A549 (cell line): Measurements from ENCODE around the gene RSRC1. TPM values are rescaled to one million over a fixed set of nuclear protein-coding genes. Genes with fewer than 3 reads are reported as not detected.

Source experiments
- ATAC-seq, 2 experiments: fragments of 200-7000 bp in 1 of 2; fragments of >200 bp in 1 of 2; cut with Nextera tagmentation in 1 of 2; cut with Tn5 transposase in 1 of 2; 3 replicates each; pipeline versions ENCODE4 v1.8.0 to v1.9.1; 2018 to 2020; ENCODE audit warnings: mild to moderate bottlenecking in 1 of 2, moderate library complexity in 1 of 2
- CTCF ChIA-PET: fragments of 300-600 bp; sonication (Branson Sonifier 250); formaldehyde crosslinking; extraction: SDS; loops from one replicate; lab custom pipeline; 2021; ENCODE audit warnings: antibody characterized with exemption, inconsistent platforms; lab: Yijun Ruan, JAX
- POLR2A ChIA-PET: fragments of 350-600 bp; formaldehyde crosslinking; extraction: SDS; loops from one replicate; lab custom pipeline; 2021; ENCODE audit warnings: antibody characterized with exemption, inconsistent platforms; lab: Yijun Ruan, JAX
- DNase-seq, 2 experiments: peaks; one replicate each; pipeline versions ENCODE4 v3.0.0 to v3.0.0-alpha.2; 2011 to 2016; ENCODE audit warnings: low read depth in 1 of 2, low spot score in 1 of 2
- FAIRE-seq: peaks from 2 replicates; lab custom pipeline; 2011; peaks lifted over from hg19 to GRCh38; lab: Jason Lieb, UNC
- H3K27ac ChIP-seq, 2 experiments: fragments of >200 bp; sonication (Bioruptor Twin); formaldehyde crosslinking; 3 replicates each; pipeline ENCODE4 v1.5.1; 2016 to 2017
- H3K4me1 ChIP-seq: fragments of >200 bp; sonication (Bioruptor Twin); formaldehyde crosslinking; 3 replicates; pipeline ENCODE4 v1.6.1; 2016
- H3K4me2 ChIP-seq: fragments of >200 bp; sonication (Bioruptor Twin); formaldehyde crosslinking; 3 replicates; pipeline ENCODE4 v1.6.1; 2016
- H3K4me3 ChIP-seq: fragments of >200 bp; sonication (Bioruptor Twin); formaldehyde crosslinking; 3 replicates; pipeline ENCODE4 v1.5.1; 2016
- H3K9me3 ChIP-seq: fragments of >200 bp; sonication (Bioruptor Twin); formaldehyde crosslinking; 3 replicates; pipeline ENCODE4 v1.6.1; 2016
- BHLHE40 ChIP-seq: IDR thresholded peaks from 2 replicates; pipeline ENCODE4 v1.6.1; 2012; ENCODE audit warnings: low read depth, low read length, inconsistent platforms
- CBX8 ChIP-seq: fragments of 200-600 bp; sonication (generic); IDR thresholded peaks from 2 replicates; pipeline ENCODE4 v1.6.1; 2016
- EHF ChIP-seq: fragments of 250-450 bp; sonication (Bioruptor Pico); IDR thresholded peaks from 2 replicates; pipeline ENCODE4 v1.5.0; 2020; ENCODE audit warnings: mild to moderate bottlenecking
- EHMT2 ChIP-seq: fragments of 200-600 bp; sonication (generic); IDR thresholded peaks from 2 replicates; pipeline ENCODE4 v1.6.1; 2016; ENCODE audit warnings: antibody characterized with exemption, low read depth, mild to moderate bottlenecking, moderate library complexity
- ELK1 ChIP-seq: fragments of 150-350 bp; IDR thresholded peaks from 2 replicates; pipeline ENCODE4 v1.6.1; 2014; ENCODE audit warnings: low read depth, mild to moderate bottlenecking, low read length
- ESRRA ChIP-seq: fragments of 150-350 bp; IDR thresholded peaks from 2 replicates; pipeline ENCODE4 v1.6.1; 2014; ENCODE audit warnings: mild to moderate bottlenecking, low read length, borderline replicate concordance
- FOSB ChIP-seq: fragments of 250-450 bp; sonication (Bioruptor Pico); IDR thresholded peaks from 2 replicates; pipeline ENCODE4 v1.5.0; 2020; ENCODE audit warnings: mild to moderate bottlenecking, moderate library complexity
- FOSL2 ChIP-seq, 2 experiments: fragments of 450-650 bp in 1 of 2; fragments of >200 bp in 1 of 2; sonication (Bioruptor Twin) in 1 of 2; formaldehyde crosslinking; IDR thresholded peaks; 2 replicates each; pipeline versions ENCODE4 v1.5.0 to v1.6.1; 2016 to 2020; ENCODE audit warnings: mild to moderate bottlenecking in 1 of 2, moderate library complexity in 1 of 2
- HEYL ChIP-seq: fragments of 250-450 bp; sonication (Bioruptor Pico); IDR thresholded peaks from 2 replicates; pipeline ENCODE4 v1.8.0; 2021; ENCODE audit warnings: mild to moderate bottlenecking, moderate library complexity
- HMGXB4 ChIP-seq: fragments of 250-450 bp; sonication (Bioruptor Pico); IDR thresholded peaks from 2 replicates; pipeline ENCODE4 v1.5.0; 2021; ENCODE audit warnings: mild to moderate bottlenecking, moderate library complexity, borderline replicate concordance
- JUN ChIP-seq, 2 experiments: fragments of >200 bp; sonication (Bioruptor Twin); formaldehyde crosslinking; IDR thresholded peaks; 2 replicates in 1 of 2; 3 replicates in 1 of 2; pipeline ENCODE4 v1.6.1; 2016 to 2017
- RARB ChIP-seq: fragments of 250-450 bp; sonication (Bioruptor Pico); IDR thresholded peaks from 2 replicates; pipeline ENCODE4 v1.8.0; 2021; ENCODE audit warnings: mild to moderate bottlenecking, moderate library complexity
- RFX5 ChIP-seq: fragments of 450-650 bp; IDR thresholded peaks from 2 replicates; pipeline ENCODE4 v1.7.1; 2014; ENCODE audit warnings: antibody characterized with exemption, mild to moderate bottlenecking, moderate library complexity
- RNF2 ChIP-seq: fragments of 200-600 bp; sonication (generic); IDR thresholded peaks from 2 replicates; pipeline ENCODE4 v1.6.1; 2016; ENCODE audit warnings: low read depth, mild to moderate bottlenecking, antibody characterized with exemption, moderate library complexity, borderline replicate concordance
- SREBF2 ChIP-seq: fragments of 450-650 bp; IDR thresholded peaks from 2 replicates; pipeline ENCODE4 v1.6.1; 2014; ENCODE audit warnings: mild to moderate bottlenecking, moderate library complexity
- ZC3H11A ChIP-seq: fragments of 450-650 bp; IDR thresholded peaks from 2 replicates; pipeline ENCODE4 v1.6.1; 2014; ENCODE audit warnings: antibody characterized with exemption, mild to moderate bottlenecking
- ZFP36 ChIP-seq: fragments of 450-650 bp; IDR thresholded peaks from 2 replicates; pipeline ENCODE4 v1.6.1; 2014; ENCODE audit warnings: borderline replicate concordance; ENCODE audit not compliant: partially characterized antibody
- WGBS: methylation state at CpG from one replicate; pipeline ENCODE4 v1.1.6; 2017; ENCODE audit errors: missing lambda C conversion rate; 5-methylcytosine and 5-hydroxymethylcytosine counted together
- polyA plus RNA-seq, 4 experiments: library from polyadenylated mRNA; depleted of rRNA in 3 of 4; stranded (reverse); fragments of >200 nt; fragmentation: RNase III in 1 of 4; extraction: RNeasy Plus Mini Kit Qiagen cat#74134 plus additional on column Dnase treatment in 1 of 4; gene quantifications; 2 replicates in 3 of 4; 3 replicates in 1 of 4; pipeline ENCODE4 v1.2.3, GENCODE V29; 2011 to 2017
- TF ChIP-seq, protein P1 (sequence below): fragments of >200 bp; sonication (Bioruptor Twin); formaldehyde crosslinking; IDR thresholded peaks from 3 replicates; pipeline ENCODE4 v1.6.1; 2016

RSRC1 gene
- polyA plus RNA-seq, 2 of the 4 experiments (the other 2 are of a cell fraction) = 17.5 to 52.2 TPM

GRCh38 chr3:158458464-158458863, 348.6 kb downstream of the RSRC1 start (continued):
- TF ChIP-seq EHMT2 = no peak
- TF ChIP-seq FOSL2 (IDR thresholded peaks at IDR 0.05) = no peak
- TF ChIP-seq FOSL2 (CRISPR knock-in tag; IDR thresholded peaks at IDR 0.05) = no peak

DNA sequence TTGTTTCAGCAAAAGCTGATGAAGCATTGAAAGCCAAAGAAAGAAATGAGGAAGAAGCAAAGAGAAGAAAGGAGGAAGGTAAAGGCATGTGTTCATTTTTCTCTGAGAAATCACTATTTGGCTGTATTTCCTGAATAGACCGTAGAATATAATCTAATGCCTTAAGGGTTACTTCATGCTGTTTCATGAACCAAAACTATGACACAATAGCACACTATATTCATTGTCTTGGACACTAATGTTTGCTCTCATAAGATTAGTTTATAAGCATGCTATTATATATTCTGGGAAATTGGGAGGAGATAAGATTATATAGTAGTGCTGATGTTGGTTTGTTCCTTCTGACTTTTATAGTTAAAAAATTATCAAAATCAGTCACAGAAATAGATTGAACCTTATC, 351.0 kb downstream of the RSRC1 start:
- CTCF ChIA-PET = no interaction called here
- no peak for ATAC-seq

DNA sequence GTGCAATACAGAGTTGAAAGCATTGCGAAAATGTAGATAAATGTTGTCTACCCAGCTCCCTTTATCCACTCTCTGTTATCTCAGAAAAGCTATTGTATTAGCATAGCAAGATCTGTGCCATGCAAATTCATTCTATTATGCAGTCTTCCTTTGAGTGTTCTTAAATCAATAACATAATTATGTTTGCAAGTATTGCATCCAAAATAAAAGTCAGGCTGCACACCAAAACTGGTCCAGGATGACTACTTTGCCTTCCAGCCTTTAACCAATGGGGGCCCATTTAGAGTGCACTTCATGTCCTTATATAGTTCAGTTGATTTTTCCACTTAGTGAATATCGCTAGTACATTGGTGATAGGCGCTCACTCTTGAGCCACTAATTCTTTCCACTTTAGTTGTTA, 353.7 kb downstream of the RSRC1 start:
- Histone ChIP-seq H3K27ac (no peak overlapping the region), H3K9me3 (no peaks in the 10 kb centered on the region), H3K4me1 (no peaks in the 10 kb centered on the region), H3K4me2 (no peak overlapping the region), H3K4me3 (no peak overlapping the region)
- DNase-seq (no peak), FAIRE-seq (no peak), ATAC-seq (no peak)
- 94% methylated on average over 3 of the region's 3 CpGs for WGBS
- TF ChIP-seq SREBF2 = no peak
- no peak for TF ChIP-seq JUN (IDR thresholded peaks at IDR 0.05)
- ChIA-PET POLR2A (no interaction called here), CTCF (no interaction called here)

More for the DNA sequence above, 351.0 kb downstream of the RSRC1 start:
- FAIRE-seq (no peak), DNase-seq (no peak)
- H3K4me3 ChIP-seq = no peak overlapping the region
- no peaks in the 10 kb centered on the region for H3K4me1 ChIP-seq
- POLR2A ChIA-PET = no interaction called here
- no peak overlapping the region for H3K4me2 ChIP-seq
- no peaks in the 10 kb centered on the region for H3K9me3 ChIP-seq
- H3K27ac ChIP-seq = no peak overlapping the region
- TF ChIP-seq HMGXB4 (CRISPR knock-in tag) = no peak
- no peak for TF ChIP-seq ZC3H11A
- no peak for TF ChIP-seq RARB
- no peak for TF ChIP-seq HEYL
- TF ChIP-seq, protein P1, sequence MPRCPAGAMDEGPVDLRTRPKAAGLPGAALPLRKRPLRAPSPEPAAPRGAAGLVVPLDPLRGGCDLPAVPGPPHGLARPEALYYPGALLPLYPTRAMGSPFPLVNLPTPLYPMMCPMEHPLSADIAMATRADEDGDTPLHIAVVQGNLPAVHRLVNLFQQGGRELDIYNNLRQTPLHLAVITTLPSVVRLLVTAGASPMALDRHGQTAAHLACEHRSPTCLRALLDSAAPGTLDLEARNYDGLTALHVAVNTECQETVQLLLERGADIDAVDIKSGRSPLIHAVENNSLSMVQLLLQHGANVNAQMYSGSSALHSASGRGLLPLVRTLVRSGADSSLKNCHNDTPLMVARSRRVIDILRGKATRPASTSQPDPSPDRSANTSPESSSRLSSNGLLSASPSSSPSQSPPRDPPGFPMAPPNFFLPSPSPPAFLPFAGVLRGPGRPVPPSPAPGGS = no peak
- no peak for TF ChIP-seq BHLHE40
- TF ChIP-seq ZFP36 = no peak
- no peak for TF ChIP-seq RNF2
- no peak for TF ChIP-seq RFX5
- no peak for TF ChIP-seq CBX8
- TF ChIP-seq FOSB (CRISPR knock-in tag) = no peak
- TF ChIP-seq ELK1 = no peak
- TF ChIP-seq ESRRA = no peak
- 0% methylated on average over 1 of the region's 1 CpG for WGBS

DNA sequence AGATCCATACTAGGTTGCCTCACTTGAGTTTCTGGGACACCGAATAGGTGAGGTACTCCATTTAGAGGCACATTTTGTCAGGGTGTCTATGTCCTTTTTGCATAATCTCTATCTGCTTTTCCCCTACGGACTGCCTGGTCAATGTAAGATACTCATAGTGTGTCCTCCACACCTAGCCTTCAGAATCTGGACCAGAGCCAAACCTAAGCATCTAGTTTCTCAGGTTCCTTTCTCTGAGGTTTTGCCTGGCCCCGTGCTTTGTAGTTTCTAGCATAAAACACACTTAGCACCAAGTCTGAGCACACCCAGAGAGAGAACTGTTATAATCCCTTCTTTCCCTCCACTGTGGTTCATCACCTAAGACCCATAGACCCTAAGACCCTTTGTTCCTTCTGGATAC, 355.2 kb downstream of the RSRC1 start:
- H3K4me2 ChIP-seq = no peak overlapping the region
- ATAC-seq = no peak
- TF ChIP-seq SREBF2 (no peak), EHF (no peak)
- WGBS = 73% methylated on average over 3 of the region's 3 CpGs
- CTCF ChIA-PET = no interaction called here
- FAIRE-seq = no peak
- POLR2A ChIA-PET = no interaction called here
- no peak for DNase-seq
- no peak overlapping the region for H3K27ac ChIP-seq
- H3K9me3 ChIP-seq = no peaks in the 10 kb centered on the region
- H3K4me3 ChIP-seq = no peak overlapping the region
- no peaks in the 10 kb centered on the region for H3K4me1 ChIP-seq
